Pons (tissue), 1 donor: ENCODE measurements around the gene NBAS.
"Not testable (repeated sequence)": the region's sequence is repeated elsewhere in the genome, so short reads cannot be mapped to it uniquely, and the experiment has no call there.

Experiments
- DNase-seq: peaks from one replicate; pipeline ENCODE4 v3.0.0-alpha.2; 2016; ENCODE audit warnings: low spot score

Gene NBAS

GRCh38 chr2:15460112-15460620, 101.0 kb downstream of the NBAS start:
- no peak for DNase-seq

- no peak for DNase-seq
Observed at GRCh38 chr2:15458277-15458676, 102.9 kb downstream of the NBAS start.

- no peak for DNase-seq
Observed at GRCh38 chr2:15457868-15458267, 103.3 kb downstream of the NBAS start.

- DNase-seq = no peak
Observed at GRCh38 chr2:15456352-15456751, 104.8 kb downstream of the NBAS start.

- no peak for DNase-seq
Observed at GRCh38 chr2:15450808-15451207, 110.3 kb downstream of the NBAS start.

- peak; percentile 36 for DNase-seq
Observed at GRCh38 chr2:15449556-15450236, 111.4 kb downstream of the NBAS start.

GRCh38 chr2:15448250-15448839, 112.8 kb downstream of the NBAS start:
- no peak for DNase-seq

GRCh38 chr2:15447381-15447780, 113.8 kb downstream of the NBAS start:
- DNase-seq = no peak

GRCh38 chr2:15446961-15447360, 114.2 kb downstream of the NBAS start:
- DNase-seq = no peak

- DNase-seq = no peak
Observed at GRCh38 chr2:15445891-15446562, 115.1 kb downstream of the NBAS start.

GRCh38 chr2:15439768-15440524, 121.2 kb downstream of the NBAS start:
- not testable (repeated sequence) for DNase-seq

- not testable (repeated sequence) for DNase-seq
Observed at GRCh38 chr2:15439366-15439765, 121.8 kb downstream of the NBAS start.

- no peak for DNase-seq
Observed at GRCh38 chr2:15436195-15436594, 124.9 kb downstream of the NBAS start.

- no peak for DNase-seq
Observed at GRCh38 chr2:15435474-15435873, 125.7 kb downstream of the NBAS start.

- DNase-seq = no peak
Observed at GRCh38 chr2:15432642-15433256, 128.4 kb downstream of the NBAS start.

GRCh38 chr2:15429032-15429431, 132.1 kb downstream of the NBAS start:
- no peak for DNase-seq

- DNase-seq = no peak
Observed at GRCh38 chr2:15427987-15428386, 133.1 kb downstream of the NBAS start.

GRCh38 chr2:15426606-15427005, 134.5 kb downstream of the NBAS start:
- DNase-seq = no peak

GRCh38 chr2:15425712-15426111, 135.4 kb downstream of the NBAS start:
- no peak for DNase-seq

GRCh38 chr2:15421753-15422152, 139.4 kb downstream of the NBAS start:
- DNase-seq = no peak

- no peak for DNase-seq
Observed at GRCh38 chr2:15415748-15416147, 145.4 kb downstream of the NBAS start.

- no peak for DNase-seq
Observed at GRCh38 chr2:15412779-15413178, 148.4 kb downstream of the NBAS start.
